NOMO-1 treated with DMSO at 0.1 percent for 48 hours (cell line): ENCODE results near the gene THADA.
A peak's percentile ranks its signal among the peaks of the same experiment; 100 is the strongest.

Source experiments
- DNase-seq: peaks from one replicate; lab custom pipeline; 2025; ENCODE audit not compliant: unreplicated experiment; lab: John Stamatoyannopoulos, UW

Gene THADA

GRCh38 chr2:43258547-43259156 lies 337.2 kb downstream of the THADA start:
- no peak for DNase-seq

- no peak for DNase-seq
These were observed 340.4 kb downstream of the THADA start for GRCh38 chr2:43255296-43255910.

DNA sequence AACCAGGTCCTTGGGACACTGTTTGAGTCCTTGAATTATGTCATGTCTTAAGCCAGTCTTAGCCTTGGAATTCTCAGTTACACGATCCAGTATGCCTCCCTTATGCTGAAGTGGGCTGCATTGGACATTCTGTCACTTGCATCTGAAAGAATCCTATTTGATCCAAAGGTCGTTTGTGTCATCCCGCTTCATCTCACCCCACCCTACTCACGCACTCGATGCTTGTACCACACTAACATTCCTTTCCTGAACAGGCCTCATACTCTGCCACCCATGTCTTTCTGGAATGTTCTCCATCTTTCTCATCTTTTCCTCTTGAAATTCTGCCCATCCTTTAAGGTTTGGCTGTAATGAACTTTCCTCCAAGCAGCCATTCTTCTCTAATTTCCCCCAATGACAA lies 341.5 kb downstream of the THADA start:
- DNase-seq = no peak

GRCh38 chr2:43251171-43251731 lies 344.6 kb downstream of the THADA start:
- no peak for DNase-seq

- no peak for DNase-seq
These were observed 345.8 kb downstream of the THADA start for GRCh38 chr2:43250015-43250414.

- DNase-seq = no peak
These were observed 347.2 kb downstream of the THADA start for GRCh38 chr2:43248621-43249020.

GRCh38 chr2:43246641-43247040 lies 349.2 kb downstream of the THADA start:
- no peak for DNase-seq

DNA sequence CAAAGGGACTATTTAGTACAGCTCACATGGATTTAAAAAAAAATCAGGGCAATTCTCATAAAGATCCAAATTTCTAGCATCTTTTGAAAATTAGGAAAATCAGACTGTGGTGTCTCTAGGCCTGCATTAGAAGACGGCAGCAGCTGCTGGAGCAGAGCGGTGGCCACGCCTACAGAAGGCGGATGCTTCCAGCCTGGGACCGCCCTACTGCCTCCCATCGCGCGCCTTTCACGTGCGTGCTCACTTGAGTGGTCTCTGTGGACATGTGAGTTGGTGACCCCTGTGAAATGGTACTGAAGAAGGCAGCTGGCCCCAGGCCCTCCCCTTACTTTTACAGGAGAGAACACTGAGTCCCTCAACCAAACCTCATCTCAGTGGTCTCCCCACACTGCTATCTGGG lies 354.3 kb downstream of the THADA start:
- no peak for DNase-seq

- peak; percentile 45 for DNase-seq
These were observed 355.1 kb downstream of the THADA start for GRCh38 chr2:43240766-43241150.

DNA sequence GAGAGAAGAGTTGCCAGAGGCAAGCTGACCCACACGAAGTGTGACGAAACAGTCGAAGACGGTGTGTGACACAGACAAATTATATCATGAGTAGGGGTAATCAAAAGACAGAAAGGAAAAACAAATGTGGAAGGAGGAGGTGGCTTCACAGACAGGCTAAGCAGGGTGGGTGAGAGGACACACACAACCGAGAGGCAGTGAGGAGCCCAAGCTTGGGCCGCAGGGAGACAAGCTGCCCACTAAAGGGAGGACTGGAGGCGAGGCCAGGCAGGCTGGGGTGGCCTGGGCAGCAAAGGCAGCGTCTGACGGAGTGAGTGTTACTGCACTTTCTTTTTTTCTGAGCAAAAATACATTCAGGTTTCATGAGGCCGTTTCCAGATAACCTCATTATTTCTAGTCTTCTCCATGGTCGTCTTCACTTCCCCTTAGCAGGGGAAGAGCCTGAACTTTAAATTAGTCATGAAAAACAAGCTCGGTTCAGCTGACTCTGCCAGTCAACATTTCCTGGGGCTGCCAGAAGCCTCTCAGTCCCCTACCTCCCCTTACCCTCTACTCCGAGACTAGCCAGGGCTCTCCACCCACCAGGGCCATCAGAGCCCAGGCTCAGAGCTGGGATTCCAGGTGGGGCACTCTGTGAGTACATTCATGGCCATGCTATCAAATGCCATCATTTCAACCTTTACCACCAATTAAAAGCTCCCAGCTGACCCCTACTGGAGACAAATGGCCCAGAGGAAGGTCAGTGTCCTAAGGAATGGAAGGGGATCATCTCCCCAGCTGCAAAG lies 355.7 kb downstream of the THADA start:
- peak; percentile 79 for DNase-seq

DNA sequence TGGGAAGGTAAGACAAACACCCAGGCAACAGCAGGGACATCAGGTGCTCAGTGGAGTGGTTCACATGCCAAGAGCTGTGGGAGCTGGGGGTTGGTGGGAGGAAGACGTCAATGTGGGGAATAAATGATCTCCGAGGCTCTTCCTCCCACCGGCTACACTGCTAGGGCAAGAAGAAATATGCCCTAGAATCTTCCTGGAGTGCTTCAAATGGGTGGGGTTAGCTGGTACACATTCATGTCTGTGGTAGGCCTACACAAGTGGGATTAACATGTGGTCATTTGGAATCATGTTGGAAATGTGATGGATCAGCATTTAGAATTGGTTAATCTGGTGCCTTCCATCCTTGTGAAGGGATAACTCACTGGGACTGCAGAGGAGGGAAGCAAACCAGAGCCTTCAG lies 357.0 kb downstream of the THADA start:
- no peak for DNase-seq

DNA sequence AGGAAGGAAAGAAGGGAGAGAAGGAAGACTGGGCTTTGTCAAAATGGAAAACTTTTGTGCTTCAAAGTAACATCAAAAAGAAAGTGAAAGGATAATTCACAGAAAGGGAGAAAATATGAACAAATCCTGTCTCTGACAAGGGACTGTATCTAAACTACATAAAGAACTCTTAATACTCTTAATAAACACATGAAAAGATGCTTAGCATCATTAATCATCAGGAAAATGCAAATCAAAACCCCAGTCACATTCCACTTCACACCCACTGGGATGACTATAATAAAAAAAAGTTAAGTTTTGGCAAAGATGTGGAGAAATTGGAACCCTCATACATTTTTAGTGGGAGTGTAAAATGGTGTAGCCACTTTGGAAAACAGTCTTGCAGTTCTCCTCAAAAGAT lies 357.7 kb downstream of the THADA start:
- no peak for DNase-seq

- peak; percentile 82 for DNase-seq
These were observed 362.3 kb downstream of the THADA start for GRCh38 chr2:43233218-43234212.

DNA sequence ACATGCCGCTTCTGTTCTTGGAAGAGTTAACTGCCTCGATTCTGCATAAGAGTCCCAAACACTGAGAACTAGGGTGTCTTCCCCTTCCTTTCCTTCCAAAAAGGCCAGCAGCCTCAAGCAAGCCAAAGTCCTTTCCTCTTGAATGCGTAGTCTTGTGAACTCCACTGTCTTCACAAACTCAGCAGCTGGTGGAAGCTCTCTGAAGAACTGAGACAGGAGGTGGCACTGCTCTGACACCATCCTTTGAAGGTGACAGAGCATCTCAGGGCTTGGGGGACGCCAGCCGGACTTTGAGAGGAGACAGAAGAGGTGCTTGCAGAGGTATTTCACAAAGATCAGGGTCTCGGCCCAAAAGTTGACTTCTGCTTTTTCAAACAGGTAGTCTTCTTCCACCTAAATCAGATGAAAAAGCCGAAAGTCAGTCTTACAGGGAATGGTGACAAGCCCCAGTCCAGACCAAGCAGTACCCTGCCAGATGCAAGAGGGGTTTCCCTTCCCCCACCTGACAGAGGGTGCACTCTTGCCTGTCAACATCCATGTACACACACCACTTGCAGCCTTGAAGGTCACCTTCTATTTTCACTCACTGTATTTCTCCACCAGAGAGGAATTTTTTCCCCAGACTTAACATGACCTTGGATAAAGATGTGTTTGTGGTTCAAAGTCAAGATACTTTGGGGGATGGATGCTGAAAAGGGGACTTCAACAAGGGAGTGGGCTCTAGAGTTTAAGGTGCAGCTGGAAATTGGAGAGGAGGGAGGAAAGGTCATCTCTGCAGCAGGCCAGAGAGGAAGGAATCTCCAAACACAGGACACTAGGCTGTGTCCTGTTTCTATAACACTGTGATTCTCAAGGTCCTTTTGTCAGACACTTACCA lies 364.6 kb downstream of the THADA start:
- DNase-seq = peak; percentile 70

DNA sequence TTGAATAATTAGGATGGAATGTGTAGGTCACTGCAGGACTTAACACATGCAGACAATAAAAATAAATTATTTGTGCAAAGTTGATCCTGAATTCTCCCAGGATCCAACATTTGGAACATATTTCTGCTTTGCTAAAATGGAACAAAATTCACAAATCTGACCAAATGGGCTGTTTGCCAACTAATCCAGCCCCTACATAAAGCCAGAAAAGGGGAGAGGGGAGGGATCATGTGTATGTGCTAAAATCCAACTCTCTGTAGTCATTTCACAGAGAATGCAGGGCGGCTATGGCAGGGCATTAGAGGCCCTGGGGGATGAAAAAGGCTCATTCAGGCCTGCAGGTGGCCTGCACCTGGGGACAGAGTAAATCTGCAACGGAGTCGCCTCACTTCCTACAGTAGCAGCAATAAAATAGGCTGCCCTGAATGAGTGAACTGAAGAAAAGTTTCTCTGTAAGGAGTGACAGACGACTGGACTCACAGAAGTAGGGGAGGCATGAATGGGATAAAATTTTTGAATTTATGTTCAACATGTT lies 365.4 kb downstream of the THADA start:
- DNase-seq = no peak

DNA sequence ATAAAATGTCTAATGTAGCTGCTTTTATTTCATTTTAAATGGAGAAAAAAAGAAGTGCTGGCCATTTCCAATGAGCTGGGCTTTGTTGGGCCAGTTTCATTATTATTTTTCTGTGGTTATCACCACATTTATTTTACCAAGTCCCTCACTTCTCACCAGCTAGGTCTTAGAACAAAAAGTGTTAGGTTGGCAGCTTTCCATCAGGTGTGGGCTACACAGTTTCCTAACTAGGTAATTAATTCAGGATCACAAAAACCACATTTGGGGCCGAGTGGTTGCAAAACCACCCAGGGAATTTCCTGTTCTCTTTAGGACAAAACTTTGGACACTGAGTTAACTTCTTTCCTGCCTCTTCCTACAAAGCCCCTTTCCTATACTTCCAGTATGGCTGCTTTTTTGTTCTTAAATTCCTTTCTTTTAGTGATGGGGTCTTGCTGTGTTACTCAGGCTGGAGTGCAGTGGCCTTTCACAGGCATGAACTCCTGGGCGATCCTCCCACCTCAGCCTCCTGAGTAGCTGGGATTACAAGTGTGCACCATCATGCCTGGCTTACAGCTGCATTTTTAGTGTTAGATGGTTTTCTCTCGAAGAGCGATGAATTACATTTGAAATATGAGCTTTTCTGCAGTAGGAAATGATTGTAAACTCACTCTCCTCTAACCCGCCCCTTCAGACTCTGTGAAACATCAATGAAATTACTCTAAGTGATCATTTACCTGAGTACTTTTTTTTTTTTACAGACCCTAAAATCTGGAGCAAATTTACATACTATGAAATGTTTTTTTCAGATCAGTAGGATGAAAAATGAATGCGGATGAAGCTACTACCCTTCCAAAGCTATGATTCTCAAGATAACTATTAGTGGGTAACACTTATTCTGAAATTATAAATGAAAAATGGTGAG lies 366.8 kb downstream of the THADA start:
- no peak for DNase-seq

GRCh38 chr2:43228321-43228751 lies 367.5 kb downstream of the THADA start:
- DNase-seq = no peak

- peak; percentile 80 for DNase-seq
These were observed 368.0 kb downstream of the THADA start for GRCh38 chr2:43227830-43228281.
